Measurements from ENCODE around the gene C2CD4A.

The C2CD4A gene

DNA sequence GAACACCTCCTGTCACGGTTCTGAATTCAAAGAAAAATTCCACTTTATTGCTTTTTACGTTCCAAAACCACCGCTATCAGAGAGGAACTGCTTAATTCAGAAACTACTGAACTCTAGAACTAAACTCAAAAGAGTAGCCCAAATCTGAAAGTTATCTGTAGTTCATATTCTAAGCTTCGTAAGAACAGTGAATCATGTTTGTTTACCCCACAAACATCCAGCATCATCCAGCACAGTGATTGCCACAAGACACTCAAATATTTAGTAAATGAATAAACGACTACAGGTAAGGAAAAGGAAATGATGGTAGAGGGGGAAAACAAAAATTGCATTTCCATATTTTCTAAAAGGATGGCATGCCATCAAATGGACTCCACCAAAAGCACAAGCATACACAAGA, 38.9 kb upstream of the C2CD4A start:
- no peak for TF ChIP-seq CREB1 (IDR thresholded peaks at IDR 0.05; ENCODE audit: low read depth)
- no peak for TF ChIP-seq TCF12 (IDR thresholded peaks at IDR 0.05; ENCODE audit: low read depth)
- TF ChIP-seq, protein P1, sequence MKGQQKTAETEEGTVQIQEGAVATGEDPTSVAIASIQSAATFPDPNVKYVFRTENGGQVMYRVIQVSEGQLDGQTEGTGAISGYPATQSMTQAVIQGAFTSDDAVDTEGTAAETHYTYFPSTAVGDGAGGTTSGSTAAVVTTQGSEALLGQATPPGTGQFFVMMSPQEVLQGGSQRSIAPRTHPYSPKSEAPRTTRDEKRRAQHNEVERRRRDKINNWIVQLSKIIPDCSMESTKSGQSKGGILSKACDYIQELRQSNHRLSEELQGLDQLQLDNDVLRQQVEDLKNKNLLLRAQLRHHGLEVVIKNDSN (IDR thresholded peaks at IDR 0.05) = no peak
- TF ChIP-seq, protein P2, sequence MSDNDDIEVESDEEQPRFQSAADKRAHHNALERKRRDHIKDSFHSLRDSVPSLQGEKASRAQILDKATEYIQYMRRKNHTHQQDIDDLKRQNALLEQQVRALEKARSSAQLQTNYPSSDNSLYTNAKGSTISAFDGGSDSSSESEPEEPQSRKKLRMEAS (IDR thresholded peaks at IDR 0.05) = no peak
- no peak for TF ChIP-seq CEBPB (IDR thresholded peaks at IDR 0.05)
- TF ChIP-seq TAF1 (IDR thresholded peaks at IDR 0.05; ENCODE audit: low read depth) = no peak
- no peak for TF ChIP-seq EGR1 (IDR thresholded peaks at IDR 0.05)
- no peak for TF ChIP-seq TEAD4 (IDR thresholded peaks at IDR 0.05)
- TF ChIP-seq EP300 (IDR thresholded peaks at IDR 0.05; ENCODE audit: borderline replicate concordance) = no peak
- no peak for TF ChIP-seq YY1 (IDR thresholded peaks at IDR 0.05; ENCODE audit: low read depth)
- TF ChIP-seq NFIC (IDR thresholded peaks at IDR 0.05) = no peak
- no peak for TF ChIP-seq RAD21 (IDR thresholded peaks at IDR 0.05; ENCODE audit: low read depth)
- no peak for TF ChIP-seq ZBTB7A (IDR thresholded peaks at IDR 0.05; ENCODE audit: low read depth)
- no peak for TF ChIP-seq FOXM1 (IDR thresholded peaks at IDR 0.05; ENCODE audit: borderline replicate concordance, low read depth)
- TF ChIP-seq, protein P3, sequence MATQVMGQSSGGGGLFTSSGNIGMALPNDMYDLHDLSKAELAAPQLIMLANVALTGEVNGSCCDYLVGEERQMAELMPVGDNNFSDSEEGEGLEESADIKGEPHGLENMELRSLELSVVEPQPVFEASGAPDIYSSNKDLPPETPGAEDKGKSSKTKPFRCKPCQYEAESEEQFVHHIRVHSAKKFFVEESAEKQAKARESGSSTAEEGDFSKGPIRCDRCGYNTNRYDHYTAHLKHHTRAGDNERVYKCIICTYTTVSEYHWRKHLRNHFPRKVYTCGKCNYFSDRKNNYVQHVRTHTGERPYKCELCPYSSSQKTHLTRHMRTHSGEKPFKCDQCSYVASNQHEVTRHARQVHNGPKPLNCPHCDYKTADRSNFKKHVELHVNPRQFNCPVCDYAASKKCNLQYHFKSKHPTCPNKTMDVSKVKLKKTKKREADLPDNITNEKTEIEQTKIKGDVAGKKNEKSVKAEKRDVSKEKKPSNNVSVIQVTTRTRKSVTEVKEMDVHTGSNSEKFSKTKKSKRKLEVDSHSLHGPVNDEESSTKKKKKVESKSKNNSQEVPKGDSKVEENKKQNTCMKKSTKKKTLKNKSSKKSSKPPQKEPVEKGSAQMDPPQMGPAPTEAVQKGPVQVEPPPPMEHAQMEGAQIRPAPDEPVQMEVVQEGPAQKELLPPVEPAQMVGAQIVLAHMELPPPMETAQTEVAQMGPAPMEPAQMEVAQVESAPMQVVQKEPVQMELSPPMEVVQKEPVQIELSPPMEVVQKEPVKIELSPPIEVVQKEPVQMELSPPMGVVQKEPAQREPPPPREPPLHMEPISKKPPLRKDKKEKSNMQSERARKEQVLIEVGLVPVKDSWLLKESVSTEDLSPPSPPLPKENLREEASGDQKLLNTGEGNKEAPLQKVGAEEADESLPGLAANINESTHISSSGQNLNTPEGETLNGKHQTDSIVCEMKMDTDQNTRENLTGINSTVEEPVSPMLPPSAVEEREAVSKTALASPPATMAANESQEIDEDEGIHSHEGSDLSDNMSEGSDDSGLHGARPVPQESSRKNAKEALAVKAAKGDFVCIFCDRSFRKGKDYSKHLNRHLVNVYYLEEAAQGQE (IDR thresholded peaks at IDR 0.05; ENCODE audit: low read depth) = no peak

DNA sequence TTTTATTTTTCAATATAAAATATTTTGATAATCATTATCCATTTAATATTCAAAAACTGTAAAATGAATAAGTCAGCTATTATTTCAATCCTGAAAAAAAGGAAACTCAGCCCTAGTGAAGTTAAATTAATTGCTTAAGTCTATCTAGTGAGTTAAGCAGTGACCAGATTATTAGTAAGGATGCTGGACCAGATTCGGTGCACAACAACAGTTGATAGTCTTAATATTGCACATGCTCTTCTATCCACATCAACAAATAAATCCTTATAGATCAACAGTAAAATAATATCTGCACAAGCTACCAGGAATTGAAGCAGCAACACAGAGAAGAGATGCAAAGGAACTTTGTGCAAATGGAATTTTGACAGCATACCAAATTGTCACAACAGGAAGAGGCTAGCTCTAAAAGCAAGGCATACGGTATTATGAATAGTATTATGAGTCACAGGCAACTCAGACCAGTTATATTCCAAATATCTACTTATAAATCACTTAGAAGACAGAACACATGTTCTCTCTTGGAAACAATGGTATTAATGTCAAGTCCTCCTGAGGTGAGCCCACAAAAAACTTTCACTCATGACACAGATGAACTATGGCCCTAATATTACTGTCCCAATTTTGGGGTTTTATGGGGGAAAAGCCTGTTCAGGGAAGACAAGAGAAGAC, 31.4 kb upstream of the C2CD4A start:
- no peak for TF ChIP-seq YY1 (IDR thresholded peaks at IDR 0.05; ENCODE audit: low read depth)
- no peak for TF ChIP-seq NFIC (IDR thresholded peaks at IDR 0.05)
- TF ChIP-seq RAD21 (IDR thresholded peaks at IDR 0.05; ENCODE audit: low read depth) = no peak
- TF ChIP-seq TAF1 (IDR thresholded peaks at IDR 0.05; ENCODE audit: low read depth) = no peak
- TF ChIP-seq, protein P2 (IDR thresholded peaks at IDR 0.05) = no peak
- no peak for TF ChIP-seq EGR1 (IDR thresholded peaks at IDR 0.05)

DNA sequence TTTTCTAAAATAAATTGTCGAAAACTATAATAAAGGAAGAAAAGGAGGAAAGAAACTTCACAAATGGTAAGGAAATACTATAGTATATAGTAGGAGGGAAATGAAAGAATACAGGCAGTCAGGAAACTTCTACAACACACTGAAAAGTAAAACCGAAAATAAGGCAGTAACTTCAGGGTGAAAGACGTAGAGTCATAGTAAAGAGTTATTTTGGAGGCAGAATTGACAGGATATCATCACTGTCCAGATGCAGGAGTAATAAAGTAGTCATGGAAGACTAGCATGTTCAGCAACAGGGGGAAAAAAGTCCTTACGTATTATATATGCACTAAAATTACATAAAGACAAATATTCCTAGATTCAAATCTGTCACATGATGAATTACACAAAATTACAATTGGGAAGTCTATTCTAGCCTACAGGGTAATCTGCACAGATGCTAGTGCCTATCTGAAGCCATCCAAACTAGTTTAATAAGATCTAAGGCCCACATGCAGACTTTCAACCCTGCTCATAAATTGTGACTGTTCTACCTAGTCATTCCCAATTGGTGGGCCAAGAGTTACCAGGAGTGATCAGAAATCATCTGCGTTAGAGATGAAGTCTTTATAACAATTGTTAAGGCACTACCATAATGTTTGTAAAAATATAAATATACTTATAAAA, 20.6 kb upstream of the C2CD4A start:
- no peak for TF ChIP-seq CREB1 (IDR thresholded peaks at IDR 0.05; ENCODE audit: low read depth)
- no peak for TF ChIP-seq CEBPB (IDR thresholded peaks at IDR 0.05)
- TF ChIP-seq, protein P3 (IDR thresholded peaks at IDR 0.05; ENCODE audit: low read depth) = no peak
- no peak for TF ChIP-seq TAF1 (IDR thresholded peaks at IDR 0.05; ENCODE audit: low read depth)
- TF ChIP-seq, protein P1 (IDR thresholded peaks at IDR 0.05) = no peak
- TF ChIP-seq NFIC (IDR thresholded peaks at IDR 0.05) = no peak
- no peak for TF ChIP-seq RAD21 (IDR thresholded peaks at IDR 0.05; ENCODE audit: low read depth)
- no peak for TF ChIP-seq FOXM1 (IDR thresholded peaks at IDR 0.05; ENCODE audit: borderline replicate concordance, low read depth)
- TF ChIP-seq EP300 (IDR thresholded peaks at IDR 0.05; ENCODE audit: borderline replicate concordance) = no peak
- TF ChIP-seq EGR1 (IDR thresholded peaks at IDR 0.05) = no peak
- TF ChIP-seq YY1 (IDR thresholded peaks at IDR 0.05; ENCODE audit: low read depth) = no peak
- TF ChIP-seq, protein P2 (IDR thresholded peaks at IDR 0.05) = no peak
- no peak for TF ChIP-seq ZBTB7A (IDR thresholded peaks at IDR 0.05; ENCODE audit: low read depth)
- no peak for TF ChIP-seq TEAD4 (IDR thresholded peaks at IDR 0.05)
- TF ChIP-seq TCF12 (IDR thresholded peaks at IDR 0.05; ENCODE audit: low read depth) = no peak

DNA sequence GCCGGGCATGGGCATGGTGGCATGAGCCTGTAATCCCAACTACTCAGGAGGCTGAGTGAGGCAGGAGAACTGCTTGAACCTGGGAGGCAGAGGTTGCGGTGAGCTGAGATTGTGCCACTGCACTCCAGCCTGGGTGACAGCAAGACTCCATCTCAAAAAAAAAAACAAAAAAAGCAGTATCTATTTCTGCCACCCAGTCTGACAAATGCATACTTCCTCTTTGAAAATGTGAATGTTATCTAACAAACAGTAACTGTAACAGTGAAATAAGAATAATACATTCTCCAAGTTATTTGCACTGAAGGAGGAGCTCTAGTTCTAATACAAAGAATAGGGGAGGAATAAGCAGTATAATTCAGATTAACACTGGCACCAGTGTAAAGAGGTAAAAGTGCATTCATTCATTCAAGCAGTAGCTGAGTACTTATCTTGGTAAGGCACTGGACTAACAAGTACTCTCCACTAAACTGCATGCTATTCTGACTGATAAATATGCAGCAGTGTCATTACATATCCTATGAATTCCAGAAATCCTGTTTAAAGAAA, 19.4 kb upstream of the C2CD4A start:
- no peak for TF ChIP-seq TCF12 (IDR thresholded peaks at IDR 0.05; ENCODE audit: low read depth)
- TF ChIP-seq EP300 (IDR thresholded peaks at IDR 0.05; ENCODE audit: borderline replicate concordance) = no peak
- TF ChIP-seq ZBTB7A (IDR thresholded peaks at IDR 0.05; ENCODE audit: low read depth) = no peak
- no peak for TF ChIP-seq CEBPB (IDR thresholded peaks at IDR 0.05)
- TF ChIP-seq TAF1 (IDR thresholded peaks at IDR 0.05; ENCODE audit: low read depth) = no peak
- TF ChIP-seq FOXM1 (IDR thresholded peaks at IDR 0.05; ENCODE audit: borderline replicate concordance, low read depth) = no peak
- no peak for TF ChIP-seq CREB1 (IDR thresholded peaks at IDR 0.05; ENCODE audit: low read depth)
- TF ChIP-seq, protein P2 (IDR thresholded peaks at IDR 0.05) = no peak
- no peak for TF ChIP-seq YY1 (IDR thresholded peaks at IDR 0.05; ENCODE audit: low read depth)
- no peak for TF ChIP-seq TEAD4 (IDR thresholded peaks at IDR 0.05)

All from Ishikawa (cell line).